HG02798 (cell line): ENCODE measurements around the gene RUNX3.
A peak's percentile ranks its signal among the peaks of the same experiment; 100 is the strongest.

Source experiments
- ATAC-seq: cut with Tn5 transposase; IDR thresholded peaks from one replicate; pipeline ENCODE4 v1.9.1; 2021; ENCODE audit warnings: mild to moderate bottlenecking; ENCODE audit not compliant: unreplicated experiment, poor library complexity

The RUNX3 gene

DNA sequence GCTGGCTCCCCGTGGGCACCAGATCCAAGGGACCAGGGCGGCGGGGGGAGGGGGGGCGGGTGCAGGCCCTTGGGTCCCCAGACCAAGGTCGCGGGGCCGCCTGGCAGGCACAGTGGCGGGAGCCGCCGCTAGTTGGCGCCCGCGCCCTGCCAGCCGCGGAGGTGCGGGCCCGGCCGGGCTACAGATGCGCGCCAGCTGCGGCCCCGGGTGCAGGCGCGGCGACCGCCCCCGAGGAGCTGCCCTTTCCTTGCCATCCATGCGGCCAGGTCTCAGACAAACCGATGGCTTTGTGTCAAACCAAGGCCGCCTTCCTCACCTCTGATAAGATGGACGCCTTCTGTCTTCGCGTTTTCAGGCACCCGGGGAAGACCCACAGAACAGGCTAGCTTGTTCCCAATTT is 2.2 kb upstream of the RUNX3 start:
- ATAC-seq: no peak

DNA sequence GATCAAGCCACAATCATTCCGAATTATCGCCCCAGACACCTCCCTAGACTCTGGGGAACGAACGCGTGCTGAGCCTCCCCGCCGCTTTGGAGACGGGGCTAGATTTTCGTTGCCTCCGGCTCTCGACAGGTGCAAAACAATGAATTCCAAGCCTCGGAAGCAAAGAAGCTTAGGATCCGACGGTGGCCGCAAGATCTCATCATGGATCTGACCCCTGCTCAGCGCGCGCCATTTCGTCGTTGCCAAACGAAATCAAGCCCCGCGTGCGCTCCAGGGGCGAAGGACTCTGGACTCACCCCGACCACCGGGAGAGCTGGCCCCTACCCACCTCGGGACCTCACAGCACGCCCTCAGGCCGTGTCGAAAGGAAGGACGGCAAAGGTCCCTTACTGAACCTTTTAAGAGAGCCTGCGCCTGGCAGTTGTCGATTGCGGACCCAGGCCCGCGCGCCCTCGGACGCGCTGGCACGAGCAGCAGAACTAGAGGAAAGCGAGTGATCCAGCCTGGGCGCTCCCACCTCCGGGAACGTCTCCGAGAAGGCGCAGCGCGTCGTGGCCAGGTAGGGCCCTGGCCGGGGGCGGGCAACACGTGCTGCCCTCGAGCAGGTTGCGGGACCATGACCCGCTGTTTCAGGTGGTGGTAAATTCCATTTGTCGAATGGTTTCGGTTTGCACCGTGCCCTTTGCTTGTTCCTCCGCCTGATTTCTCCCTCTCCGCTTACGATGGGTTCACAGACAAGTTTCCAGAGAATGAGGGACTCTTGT is 1.6 kb upstream of the RUNX3 start:
- no peak for ATAC-seq

DNA sequence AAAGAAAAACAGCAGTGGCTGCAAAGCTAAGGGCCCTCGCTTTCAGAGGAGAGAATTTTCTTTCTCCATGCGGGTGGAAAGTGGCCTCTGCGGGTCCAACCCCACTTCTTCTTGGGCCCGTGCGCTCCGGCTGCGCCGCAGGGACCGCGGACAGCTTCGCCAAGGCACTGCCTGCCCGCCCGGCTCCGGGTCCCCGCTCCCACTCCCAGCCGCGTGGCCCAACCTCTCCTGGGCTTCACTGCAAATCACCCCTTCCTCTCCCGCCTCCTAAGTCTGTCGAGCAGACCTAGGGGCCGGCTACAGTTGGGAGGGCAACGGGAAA is 1.0 kb upstream of the RUNX3 start:
- no peak for ATAC-seq

DNA sequence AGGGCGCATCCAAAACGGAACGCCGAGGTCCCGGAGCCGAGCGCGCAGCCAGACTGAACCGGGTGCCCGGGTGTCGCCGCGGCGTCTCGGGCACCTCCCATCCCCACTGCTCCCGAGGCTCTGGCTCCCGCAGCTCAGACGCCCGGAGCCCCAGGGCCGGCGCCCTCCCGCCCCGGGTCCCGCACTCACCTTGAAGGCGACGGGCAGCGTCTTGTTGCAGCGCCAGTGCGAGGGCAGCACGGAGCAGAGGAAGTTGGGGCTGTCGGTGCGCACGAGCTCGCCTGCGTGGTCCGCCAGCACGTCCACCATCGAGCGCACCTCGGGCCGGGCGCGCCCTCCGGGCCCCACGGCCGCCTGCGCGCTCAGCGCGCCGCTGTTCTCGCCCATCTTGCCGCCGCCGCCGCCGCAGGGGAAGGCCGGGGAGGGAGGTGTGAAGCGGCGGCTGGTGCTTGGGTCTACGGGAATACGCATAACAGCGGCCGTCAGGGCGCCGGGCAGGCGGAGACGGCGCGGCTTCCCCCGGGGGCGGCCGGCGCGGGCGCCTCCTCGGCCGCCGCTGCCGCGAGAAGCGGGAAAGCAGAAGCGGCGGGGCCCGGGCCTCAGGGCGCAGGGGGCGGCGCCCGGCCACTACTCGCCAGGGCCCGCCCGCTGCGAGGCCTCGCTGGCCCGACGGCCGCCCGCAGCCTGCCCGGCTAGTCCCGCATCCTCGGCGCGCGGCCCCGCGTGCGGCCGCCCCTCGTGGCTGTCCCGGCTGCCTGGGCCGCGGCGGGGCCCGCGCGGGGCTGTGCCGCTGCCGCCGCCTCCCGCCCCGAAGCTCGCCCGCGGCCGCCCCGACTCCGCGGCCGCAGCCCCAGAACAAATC is 447 bp downstream of the RUNX3 start:
- ATAC-seq: peak; percentile 9

GRCh38 chr1:24928689-24929397 is 1.2 kb downstream of the RUNX3 start:
- no peak for ATAC-seq

- ATAC-seq: no peak
These were observed 1.9 kb downstream of the RUNX3 start for GRCh38 chr1:24927988-24928688.

GRCh38 chr1:24927473-24927872 is 2.6 kb downstream of the RUNX3 start:
- ATAC-seq: no peak

- no peak for ATAC-seq
These were observed 3.4 kb downstream of the RUNX3 start for GRCh38 chr1:24926563-24927249.

DNA sequence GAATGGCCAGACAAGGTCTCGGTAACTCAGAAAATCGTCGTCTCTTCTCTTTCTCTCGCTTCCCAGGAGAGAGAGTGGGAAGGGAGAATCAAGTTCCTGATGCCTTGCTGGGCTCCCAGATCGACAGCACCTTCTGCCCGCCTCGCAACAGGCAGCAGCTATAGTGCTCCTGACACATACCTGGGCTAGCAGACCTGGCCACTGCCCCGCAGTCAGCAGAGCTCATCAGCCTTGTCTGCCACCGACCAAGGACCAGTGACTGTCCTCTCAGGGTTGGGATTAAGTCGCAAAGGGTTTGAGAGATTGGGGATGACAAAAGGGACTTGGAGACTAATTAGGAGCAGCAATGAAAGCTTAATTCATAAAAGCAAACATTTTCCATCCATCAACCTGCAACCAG is 4.1 kb downstream of the RUNX3 start:
- no peak for ATAC-seq

- no peak for ATAC-seq
These were observed 4.8 kb downstream of the RUNX3 start for GRCh38 chr1:24925082-24925779.

DNA sequence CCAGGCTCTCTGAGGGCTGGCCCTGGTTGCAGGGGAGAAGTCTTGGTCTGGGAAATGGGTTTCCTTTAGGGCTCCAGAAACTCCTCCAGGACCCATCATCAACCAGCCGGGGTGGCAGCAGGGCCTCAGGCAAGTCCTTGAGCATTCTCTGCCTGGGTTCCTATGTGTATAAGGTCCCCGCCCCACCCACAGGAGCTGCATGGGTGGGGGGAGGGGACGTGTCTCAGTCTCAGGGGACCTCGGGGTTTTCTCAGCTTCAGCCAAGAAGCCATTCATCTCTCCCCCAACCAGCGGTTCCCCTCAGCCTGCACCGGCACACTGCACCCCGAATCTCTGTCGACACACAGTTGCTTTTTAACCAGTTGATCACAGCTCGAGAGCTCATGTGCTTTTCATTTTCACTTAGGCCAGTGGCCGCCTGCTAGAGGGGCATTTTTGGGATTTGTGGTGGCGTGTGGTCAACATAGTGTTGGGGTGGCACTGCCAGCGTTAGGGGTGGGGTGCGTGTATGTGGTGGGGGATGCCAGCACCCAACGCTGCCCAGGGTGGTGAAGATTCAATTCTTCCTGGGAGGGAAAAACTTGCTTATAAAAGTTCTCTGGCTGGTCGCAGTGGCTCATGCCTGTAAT is 6.5 kb downstream of the RUNX3 start:
- peak; percentile 33 for ATAC-seq

DNA sequence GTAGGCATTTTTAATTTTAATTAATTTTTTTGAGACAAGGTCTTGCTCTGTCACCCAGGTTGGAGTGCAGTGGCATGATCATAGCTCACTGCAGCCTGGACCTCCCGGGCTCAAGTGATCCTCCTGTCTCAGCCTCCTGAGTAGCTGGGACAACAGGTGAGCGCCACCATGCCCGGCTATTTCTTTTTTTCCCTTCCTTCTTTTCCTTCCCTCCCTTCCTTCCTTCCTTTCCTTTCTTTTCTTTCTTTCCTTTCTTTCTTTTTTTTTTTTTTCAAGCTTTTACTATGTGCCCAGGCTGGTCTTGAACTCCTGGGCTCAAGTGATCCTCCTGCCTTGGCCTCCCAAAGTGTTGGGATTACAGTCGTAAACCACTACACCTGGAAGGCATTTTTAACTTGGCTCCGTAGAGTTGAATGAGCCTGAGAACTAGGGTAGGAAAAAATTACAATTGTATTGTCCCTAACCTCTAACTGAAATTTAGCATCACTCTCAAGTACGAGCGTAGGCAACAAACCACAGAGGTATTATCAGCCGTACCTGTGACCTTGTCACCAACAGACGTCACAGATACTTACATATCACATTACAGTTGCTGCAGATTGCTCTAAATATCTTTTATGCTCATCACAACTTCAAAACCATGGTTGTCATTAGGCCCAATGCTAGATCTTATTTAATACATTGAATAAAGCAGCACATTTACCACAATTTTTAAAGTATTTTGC is 8.0 kb downstream of the RUNX3 start:
- ATAC-seq: no peak

- no peak for ATAC-seq
These were observed 8.7 kb downstream of the RUNX3 start for GRCh38 chr1:24921412-24921811.

DNA sequence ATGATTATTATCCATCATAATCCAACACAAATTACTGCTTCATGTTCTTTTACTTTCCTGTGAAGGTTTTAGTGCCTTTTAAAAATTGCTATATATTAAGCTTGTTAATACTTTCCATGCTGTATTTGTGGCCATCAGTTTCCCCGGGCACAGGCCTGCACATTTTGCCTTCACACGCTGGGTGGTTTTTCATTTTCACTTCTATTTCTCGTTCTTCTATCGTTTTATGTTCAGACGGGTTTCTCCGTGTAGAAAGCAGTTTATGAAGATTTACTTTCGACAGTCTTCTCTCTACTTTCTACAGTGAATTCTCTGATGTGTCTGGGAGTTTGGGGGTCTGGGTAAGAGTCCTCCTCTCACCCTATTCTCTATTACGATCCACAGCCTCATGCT is 9.5 kb downstream of the RUNX3 start:
- ATAC-seq: no peak

- ATAC-seq: no peak
These were observed 10.1 kb downstream of the RUNX3 start for GRCh38 chr1:24919791-24920532.

DNA sequence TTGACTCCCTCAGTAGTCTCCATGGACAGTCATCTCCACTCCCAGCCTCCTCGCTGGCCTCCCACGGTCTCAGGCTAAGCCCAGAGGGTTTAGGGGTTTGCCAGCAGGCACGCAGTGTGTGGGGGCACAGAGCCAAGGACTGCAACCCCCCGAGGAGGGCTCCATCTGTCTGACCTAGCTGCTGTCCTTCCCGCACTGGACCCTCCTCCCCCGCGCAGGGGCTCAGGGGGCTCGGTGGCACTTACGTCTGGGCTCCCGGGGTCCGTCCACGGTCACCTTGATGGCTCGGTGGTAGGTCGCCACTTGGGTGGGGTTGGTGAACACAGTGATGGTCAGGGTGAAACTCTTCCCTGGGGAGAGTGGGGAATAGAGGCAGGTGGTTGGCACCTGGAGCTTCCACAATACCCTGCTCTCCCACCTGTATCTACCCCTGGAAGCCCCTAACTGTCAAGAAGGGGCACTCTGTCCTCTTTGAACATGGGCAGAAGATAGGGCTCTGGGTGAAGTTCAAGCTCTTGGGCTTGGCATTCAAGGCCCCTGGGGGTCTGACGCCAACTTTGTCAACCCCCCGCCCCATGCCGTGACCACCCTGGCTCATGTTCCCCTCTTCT is 11.0 kb downstream of the RUNX3 start:
- ATAC-seq: no peak

GRCh38 chr1:24918370-24918769 is 11.7 kb downstream of the RUNX3 start:
- no peak for ATAC-seq
